Measurements from ENCODE around the gene MED12L. TPM values are rescaled to one million over a fixed set of nuclear protein-coding genes. Genes with fewer than 3 reads are reported as not detected.
A peak's percentile ranks its signal among the peaks of the same experiment; 100 is the strongest.

MED12L gene
- total RNA-seq, 6 donors from 2014 or later, result 0.27 to 1.5 (median 0.31) TPM; not detected in 2

DNA sequence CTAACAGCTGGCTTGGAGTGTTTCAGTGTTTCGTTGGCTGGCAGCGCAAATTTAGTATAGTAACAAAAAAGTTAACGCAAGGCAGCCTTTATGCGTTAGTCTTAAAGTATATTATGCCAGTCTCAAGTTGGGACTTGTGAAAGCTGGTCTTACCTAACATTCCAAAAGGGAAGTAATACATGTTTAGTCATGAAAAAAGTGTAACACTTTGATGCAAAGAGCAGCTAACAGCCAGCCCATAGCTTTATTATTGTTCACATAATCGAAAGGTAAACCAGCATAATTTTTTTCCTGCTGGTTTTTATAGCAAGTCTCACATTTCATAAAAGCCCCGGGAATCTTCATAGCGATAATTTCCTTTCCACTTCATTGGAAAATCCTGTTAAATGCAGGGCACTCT is 233.5 kb downstream of the MED12L start:
- no peaks in the 10 kb centered on the region for H3K9me3 ChIP-seq
- H3K27me3 ChIP-seq, result no peaks in the 10 kb centered on the region
- 70 to 80% methylated on average over 7 of the region's 7 CpGs for WGBS, 2 donors
- ATAC-seq (ENCODE audit: low FRiP score in 2 of 2) (no peak), DNase-seq (no peak)
- H3K27ac ChIP-seq, result peak overlapping the region in 2 of 4 donors; percentile 53
- no peak for TF ChIP-seq EP300 (IDR thresholded peaks at IDR 0.05)
- peaks cover 0 to 4% (median 0%) of the 10 kb centered on the region in 4 donors for H3K4me1 ChIP-seq
- no peaks in the 10 kb centered on the region for H3K36me3 ChIP-seq
- no peak overlapping the region for H3K4me3 ChIP-seq

DNA sequence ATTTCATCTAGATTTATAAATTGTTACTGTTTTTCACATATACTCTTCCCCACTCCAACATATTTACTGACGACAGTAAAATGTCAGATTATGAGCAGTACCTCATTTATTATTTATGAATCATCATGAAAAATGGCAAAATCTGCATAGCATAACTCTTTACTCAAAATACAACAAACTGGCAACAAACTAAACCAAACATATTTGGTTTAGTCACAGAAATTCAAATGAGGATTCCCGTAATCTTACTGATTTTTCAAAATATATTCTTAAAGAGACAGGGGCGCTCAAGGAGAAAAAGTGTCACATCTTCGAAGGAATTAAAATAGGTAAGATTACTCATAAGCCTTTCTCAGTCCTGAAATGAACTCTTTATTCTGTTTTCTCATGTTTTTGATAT is 234.2 kb downstream of the MED12L start:
- TF ChIP-seq, protein P1, sequence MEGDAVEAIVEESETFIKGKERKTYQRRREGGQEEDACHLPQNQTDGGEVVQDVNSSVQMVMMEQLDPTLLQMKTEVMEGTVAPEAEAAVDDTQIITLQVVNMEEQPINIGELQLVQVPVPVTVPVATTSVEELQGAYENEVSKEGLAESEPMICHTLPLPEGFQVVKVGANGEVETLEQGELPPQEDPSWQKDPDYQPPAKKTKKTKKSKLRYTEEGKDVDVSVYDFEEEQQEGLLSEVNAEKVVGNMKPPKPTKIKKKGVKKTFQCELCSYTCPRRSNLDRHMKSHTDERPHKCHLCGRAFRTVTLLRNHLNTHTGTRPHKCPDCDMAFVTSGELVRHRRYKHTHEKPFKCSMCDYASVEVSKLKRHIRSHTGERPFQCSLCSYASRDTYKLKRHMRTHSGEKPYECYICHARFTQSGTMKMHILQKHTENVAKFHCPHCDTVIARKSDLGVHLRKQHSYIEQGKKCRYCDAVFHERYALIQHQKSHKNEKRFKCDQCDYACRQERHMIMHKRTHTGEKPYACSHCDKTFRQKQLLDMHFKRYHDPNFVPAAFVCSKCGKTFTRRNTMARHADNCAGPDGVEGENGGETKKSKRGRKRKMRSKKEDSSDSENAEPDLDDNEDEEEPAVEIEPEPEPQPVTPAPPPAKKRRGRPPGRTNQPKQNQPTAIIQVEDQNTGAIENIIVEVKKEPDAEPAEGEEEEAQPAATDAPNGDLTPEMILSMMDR (IDR thresholded peaks at IDR 0.05), result no peak
- TF ChIP-seq POLR2A (IDR thresholded peaks at IDR 0.05) (no peak), POLR2AphosphoS5 (IDR thresholded peaks at IDR 0.05) (no peak), EP300 (IDR thresholded peaks at IDR 0.05) (no peak)
- no peak overlapping the region for H3K4me3 ChIP-seq
- no peaks in the 10 kb centered on the region for H3K27me3 ChIP-seq
- DNase-seq (no peak), ATAC-seq (ENCODE audit: low FRiP score in 2 of 2) (no peak)
- 82 to 85% methylated on average over 4 of the region's 4 CpGs for WGBS, 2 donors
- no peak overlapping the region for H3K27ac ChIP-seq
- peaks cover 0 to 4% (median 0%) of the 10 kb centered on the region in 4 donors for H3K4me1 ChIP-seq
- H3K9me3 ChIP-seq, result no peaks in the 10 kb centered on the region
- H3K36me3 ChIP-seq, result no peaks in the 10 kb centered on the region

DNA sequence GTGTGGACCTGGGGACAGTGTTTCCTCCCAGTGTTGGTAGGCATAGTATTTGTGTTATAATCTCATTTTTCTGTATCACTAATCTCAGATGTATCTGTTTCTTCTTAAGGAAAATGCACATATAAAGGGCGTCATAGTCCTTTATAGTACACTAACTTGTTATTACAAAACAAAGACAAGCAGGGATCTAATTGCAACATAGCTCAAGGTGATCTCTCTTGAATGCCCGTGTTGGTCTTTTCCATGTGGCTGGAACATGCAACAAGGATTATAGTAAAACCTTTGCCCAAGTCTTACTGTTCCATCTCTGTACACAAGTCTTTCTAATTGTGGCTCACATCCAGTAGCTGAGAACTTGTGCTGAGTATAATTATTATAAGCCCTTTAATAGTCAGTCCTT is 234.7 kb downstream of the MED12L start:
- no peaks in the 10 kb centered on the region for H3K36me3 ChIP-seq
- TF ChIP-seq EP300 (IDR thresholded peaks at IDR 0.05), result no peak
- TF ChIP-seq, protein P1 (IDR thresholded peaks at IDR 0.05), result no peak
- TF ChIP-seq POLR2A (IDR thresholded peaks at IDR 0.05), result no peak
- H3K27ac ChIP-seq, result no peak overlapping the region
- DNase-seq (no peak), ATAC-seq (ENCODE audit: low FRiP score in 2 of 2) (no peak)
- WGBS, 2 donors, result 71 to 75% methylated on average over 2 of the region's 2 CpGs
- H3K4me3 ChIP-seq, result no peak overlapping the region
- H3K9me3 ChIP-seq, result no peaks in the 10 kb centered on the region
- H3K27me3 ChIP-seq, result no peaks in the 10 kb centered on the region
- H3K4me1 ChIP-seq, result peaks cover 0 to 4% (median 0%) of the 10 kb centered on the region in 4 donors

DNA sequence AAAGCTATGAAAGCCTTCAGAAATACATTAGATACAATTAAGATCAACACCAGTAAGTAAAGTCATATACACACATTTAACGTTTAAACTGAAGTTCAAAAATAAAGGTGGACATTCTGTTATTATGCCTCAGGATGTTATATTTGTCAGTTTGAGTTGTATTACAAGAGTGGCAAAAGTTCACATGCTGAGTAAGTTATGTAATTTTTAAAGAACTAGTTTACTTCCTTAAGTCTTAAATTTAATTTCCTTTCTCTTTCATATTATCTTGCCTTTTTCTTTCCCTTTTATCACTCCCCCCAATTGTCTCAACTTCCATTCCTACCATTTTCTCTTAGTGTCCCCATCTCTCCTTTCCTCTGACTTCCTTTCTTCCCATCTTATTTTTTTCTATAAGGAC is 236.1 kb downstream of the MED12L start:
- TF ChIP-seq POLR2AphosphoS5 (IDR thresholded peaks at IDR 0.05), result no peak
- TF ChIP-seq, protein P1 (IDR thresholded peaks at IDR 0.05), result no peak
- TF ChIP-seq POLR2A (IDR thresholded peaks at IDR 0.05), result no peak
- ATAC-seq (ENCODE audit: low FRiP score in 2 of 2), result no peak
- 52 to 63% methylated on average over 1 of the region's 1 CpG for WGBS, 2 donors
- no peak overlapping the region for H3K4me3 ChIP-seq
- H3K27me3 ChIP-seq, result no peaks in the 10 kb centered on the region
- no peaks in the 10 kb centered on the region for H3K36me3 ChIP-seq
- H3K9me3 ChIP-seq, result no peaks in the 10 kb centered on the region
- H3K4me1 ChIP-seq, result peaks cover 0 to 4% (median 0%) of the 10 kb centered on the region in 4 donors
- no peak overlapping the region for H3K27ac ChIP-seq
- DNase-seq, result no peak

DNA sequence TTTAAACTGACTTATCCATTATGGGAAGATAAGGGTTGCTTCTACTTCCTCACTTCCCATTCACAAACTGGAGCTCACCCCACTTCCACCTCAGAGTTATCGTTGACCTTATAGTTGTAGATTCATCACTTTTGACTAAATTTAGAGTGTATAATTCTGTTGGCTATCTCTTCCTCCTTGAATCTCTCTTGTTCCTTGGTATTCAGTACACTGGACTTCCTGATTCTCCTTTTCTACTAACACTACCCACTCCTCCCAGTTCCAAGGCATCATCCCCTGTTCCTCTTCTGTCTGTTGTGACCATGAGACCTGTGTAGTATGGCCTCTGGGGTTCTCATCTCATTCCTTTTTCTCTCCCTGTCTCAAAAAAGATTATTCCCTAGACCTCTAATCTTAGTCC is 237.0 kb downstream of the MED12L start:
- DNase-seq, result no peak
- H3K9me3 ChIP-seq, result no peaks in the 10 kb centered on the region
- TF ChIP-seq, protein P1 (IDR thresholded peaks at IDR 0.05), result no peak
- TF ChIP-seq POLR2AphosphoS5 (IDR thresholded peaks at IDR 0.05), result no peak
- TF ChIP-seq EP300 (IDR thresholded peaks at IDR 0.05), result no peak
- no peak for TF ChIP-seq POLR2A (IDR thresholded peaks at IDR 0.05)
- H3K36me3 ChIP-seq, result no peaks in the 10 kb centered on the region
- no peaks in the 10 kb centered on the region for H3K27me3 ChIP-seq
- 79% methylated on average over 1 of the region's 1 CpG for WGBS, 2 donors
- no peak overlapping the region for H3K4me3 ChIP-seq
- no peak overlapping the region for H3K27ac ChIP-seq
- H3K4me1 ChIP-seq, result peaks cover 0 to 4% (median 2%) of the 10 kb centered on the region in 4 donors
- ATAC-seq (ENCODE audit: low FRiP score in 2 of 2), result peak in 1 of 2 donors; percentile 50

All from upper lobe of left lung (tissue), 6 donors.